SU-DHL-6 (cell line): Measurements from ENCODE around the gene ZNF33B.

Experiments
- H2AFZ ChIP-seq: fragments of 200-600 bp; sonication (generic); 2 replicates; pipeline ENCODE4 v1.6.1; 2014; ENCODE audit warnings: low read depth, mild to moderate bottlenecking, moderate library complexity, mixed read lengths, antibody characterized with exemption, low read length; ENCODE audit not compliant: severe bottlenecking
- H3F3A ChIP-seq: fragments of 200-600 bp; shearing (Covaris generic); 2 replicates; pipeline ENCODE4 v1.6.0; 2016; ENCODE audit warnings: antibody characterized with exemption, mild to moderate bottlenecking; ENCODE audit not compliant: insufficient read depth
- H3K27ac ChIP-seq: fragments of 200-600 bp; sonication (generic); 2 replicates; pipeline ENCODE4 v1.5.1; 2016; ENCODE audit warnings: low read depth, mild to moderate bottlenecking, low read length, moderate library complexity, mixed read lengths
- H3K27me3 ChIP-seq: fragments of 200-600 bp; sonication (generic), shearing (Covaris generic); 2 replicates; pipeline ENCODE4 v1.6.0; 2014; ENCODE audit warnings: mild to moderate bottlenecking, low read length
- H3K36me3 ChIP-seq: fragments of 200-600 bp; sonication (generic); 2 replicates; pipeline ENCODE4 v1.6.1; 2014; ENCODE audit warnings: mild to moderate bottlenecking, low read length, mixed read lengths
- H3K4me2 ChIP-seq: fragments of 300-600, 200-600 bp; shearing (Covaris generic), sonication (generic); 2 replicates; pipeline ENCODE4 v1.6.0; 2014; ENCODE audit warnings: low read length, low read depth, mild to moderate bottlenecking; ENCODE audit not compliant: poor library complexity, severe bottlenecking
- H3K4me3 ChIP-seq: fragments of 200-600 bp; sonication (generic); 2 replicates; pipeline ENCODE4 v1.5.1; 2014; ENCODE audit warnings: antibody characterized with exemption, low read length, mild to moderate bottlenecking, mixed read lengths; ENCODE audit not compliant: insufficient read depth, poor library complexity, severe bottlenecking
- H3K79me2 ChIP-seq: fragments of 200-600 bp; sonication (generic); 2 replicates; pipeline ENCODE4 v1.6.1; 2014; ENCODE audit warnings: mild to moderate bottlenecking, low read length, moderate library complexity; ENCODE audit not compliant: insufficient read depth
- H3K9ac ChIP-seq: fragments of 200-600 bp; sonication (generic); 2 replicates; pipeline ENCODE4 v1.7.0; 2014; ENCODE audit warnings: mild to moderate bottlenecking, low read length
- H3K9me2 ChIP-seq: fragments of 200-600 bp; sonication (generic); replicated peaks from 2 replicates; pipeline ENCODE4 v1.6.1; 2014; ENCODE audit warnings: low read length; ENCODE audit not compliant: insufficient read depth
- H3K9me3 ChIP-seq: fragments of 200-600 bp; sonication (generic); 2 replicates; pipeline ENCODE4 v1.6.1; 2014; ENCODE audit warnings: low read length, mixed read lengths; ENCODE audit not compliant: insufficient read depth
- H4K20me1 ChIP-seq: fragments of 200-600 bp; sonication (generic); 2 replicates; pipeline ENCODE4 v1.6.1; 2014; ENCODE audit warnings: low read depth, mild to moderate bottlenecking, antibody characterized with exemption, low read length, moderate library complexity, mixed read lengths
- EZH2phosphoT487 ChIP-seq: fragments of 200-600 bp; sonication (generic), shearing (Covaris generic); conservative IDR thresholded peaks from 2 replicates; pipeline ENCODE4 v1.6.1; 2018; ENCODE audit warnings: mild to moderate bottlenecking, antibody characterized with exemption, low read length, moderate library complexity, mixed read lengths
- TF ChIP-seq, protein P1 (sequence below): fragments of 200-600 bp; sonication (generic); IDR thresholded peaks from one replicate; pipeline ENCODE4 v1.5.1; 2017; ENCODE audit warnings: antibody characterized with exemption, mild to moderate bottlenecking, low read length, moderate library complexity; ENCODE audit not compliant: insufficient read depth, poor library complexity, severe bottlenecking

Gene ZNF33B

GRCh38 chr10:42583828-42584227 is 54.5 kb downstream of the ZNF33B start:
- H3K9me2 ChIP-seq: no peaks in the 10 kb centered on the region
- no peak overlapping the region for H3K4me3 ChIP-seq
- TF ChIP-seq, protein P1, sequence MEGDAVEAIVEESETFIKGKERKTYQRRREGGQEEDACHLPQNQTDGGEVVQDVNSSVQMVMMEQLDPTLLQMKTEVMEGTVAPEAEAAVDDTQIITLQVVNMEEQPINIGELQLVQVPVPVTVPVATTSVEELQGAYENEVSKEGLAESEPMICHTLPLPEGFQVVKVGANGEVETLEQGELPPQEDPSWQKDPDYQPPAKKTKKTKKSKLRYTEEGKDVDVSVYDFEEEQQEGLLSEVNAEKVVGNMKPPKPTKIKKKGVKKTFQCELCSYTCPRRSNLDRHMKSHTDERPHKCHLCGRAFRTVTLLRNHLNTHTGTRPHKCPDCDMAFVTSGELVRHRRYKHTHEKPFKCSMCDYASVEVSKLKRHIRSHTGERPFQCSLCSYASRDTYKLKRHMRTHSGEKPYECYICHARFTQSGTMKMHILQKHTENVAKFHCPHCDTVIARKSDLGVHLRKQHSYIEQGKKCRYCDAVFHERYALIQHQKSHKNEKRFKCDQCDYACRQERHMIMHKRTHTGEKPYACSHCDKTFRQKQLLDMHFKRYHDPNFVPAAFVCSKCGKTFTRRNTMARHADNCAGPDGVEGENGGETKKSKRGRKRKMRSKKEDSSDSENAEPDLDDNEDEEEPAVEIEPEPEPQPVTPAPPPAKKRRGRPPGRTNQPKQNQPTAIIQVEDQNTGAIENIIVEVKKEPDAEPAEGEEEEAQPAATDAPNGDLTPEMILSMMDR: no peak
- TF ChIP-seq EZH2phosphoT487: no peak
- no peak overlapping the region for H2AFZ ChIP-seq
- no peaks in the 10 kb centered on the region for H4K20me1 ChIP-seq
- no peak overlapping the region for H3K9ac ChIP-seq
- H3K4me2 ChIP-seq: no peak overlapping the region
- H3K27ac ChIP-seq: no peak overlapping the region
- no peaks in the 10 kb centered on the region for H3K79me2 ChIP-seq
- no peaks in the 10 kb centered on the region for H3F3A ChIP-seq
- no peaks in the 10 kb centered on the region for H3K9me3 ChIP-seq
- no peaks in the 10 kb centered on the region for H3K36me3 ChIP-seq
- no peaks in the 10 kb centered on the region for H3K27me3 ChIP-seq

- no peak overlapping the region for H3K27ac ChIP-seq
- no peaks in the 10 kb centered on the region for H3F3A ChIP-seq
- H3K27me3 ChIP-seq: no peaks in the 10 kb centered on the region
- H3K36me3 ChIP-seq: no peaks in the 10 kb centered on the region
- H3K79me2 ChIP-seq: no peaks in the 10 kb centered on the region
- H3K4me3 ChIP-seq: no peak overlapping the region
- no peak overlapping the region for H3K4me2 ChIP-seq
- no peak overlapping the region for H2AFZ ChIP-seq
- TF ChIP-seq, protein P1: no peak
- no peak for TF ChIP-seq EZH2phosphoT487
- H3K9me3 ChIP-seq: no peaks in the 10 kb centered on the region
- H3K9me2 ChIP-seq: no peaks in the 10 kb centered on the region
- no peaks in the 10 kb centered on the region for H4K20me1 ChIP-seq
- H3K9ac ChIP-seq: no peak overlapping the region
These were observed 60.4 kb downstream of the ZNF33B start for GRCh38 chr10:42578019-42578418.

DNA sequence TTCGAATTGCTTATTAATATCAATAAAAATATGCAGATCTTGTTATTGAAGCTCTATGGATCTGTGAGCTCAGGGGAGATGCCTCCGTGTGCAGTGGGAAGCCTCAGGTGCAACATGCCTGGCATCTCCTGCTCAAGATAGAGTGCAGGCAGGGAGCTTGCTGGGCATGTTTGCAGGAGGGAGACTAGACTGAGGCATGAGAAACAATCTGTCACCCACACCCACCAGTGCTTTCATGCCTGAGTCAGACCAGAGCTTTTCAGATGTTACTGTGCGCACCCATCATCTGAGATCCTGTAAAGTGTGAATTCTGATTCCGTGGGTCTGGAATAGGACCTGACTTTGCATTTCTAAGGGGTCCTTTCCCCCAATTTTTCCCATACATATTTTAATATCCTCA is 62.0 kb downstream of the ZNF33B start:
- Histone ChIP-seq H3K4me2 (no peak overlapping the region), H3K9me3 (no peaks in the 10 kb centered on the region)

More for the DNA sequence above, 62.0 kb downstream of the ZNF33B start:
- H4K20me1 ChIP-seq: no peaks in the 10 kb centered on the region
- no peak overlapping the region for H3K9ac ChIP-seq
- H3K36me3 ChIP-seq: no peaks in the 10 kb centered on the region
- no peak overlapping the region for H3K27ac ChIP-seq
- no peak overlapping the region for H2AFZ ChIP-seq
- no peaks in the 10 kb centered on the region for H3K9me2 ChIP-seq
- no peaks in the 10 kb centered on the region for H3K79me2 ChIP-seq
- H3F3A ChIP-seq: no peaks in the 10 kb centered on the region
- TF ChIP-seq, protein P1: no peak
- TF ChIP-seq EZH2phosphoT487: no peak
- no peaks in the 10 kb centered on the region for H3K27me3 ChIP-seq
- H3K4me3 ChIP-seq: no peak overlapping the region
